Gastroesophageal sphincter (tissue), 3 donors: ENCODE results near the gene XKR7.

Experiments used
- CTCF ChIP-seq, 4 experiments: fragments of 200-600 bp in 2 of 4; fragments of 450-650 bp in 2 of 4; sonication (generic) in 1 of 4; IDR thresholded peaks; one replicate each; pipeline ENCODE4 v1.5.1; 2017 to 2019; ENCODE audit warnings: antibody characterized with exemption in 4 of 4, mild to moderate bottlenecking in 2 of 4, moderate library complexity in 2 of 4
- POLR2A ChIP-seq, 2 donors: fragments of 450-650 bp; IDR thresholded peaks; one replicate each; pipeline ENCODE4 v1.6.1; 2017; ENCODE audit warnings: antibody characterized with exemption in 2 of 2, mild to moderate bottlenecking in 2 of 2, moderate library complexity in 1 of 2
- POLR2AphosphoS5 ChIP-seq: sonication (generic); formaldehyde crosslinking; IDR thresholded peaks from one replicate; pipeline ENCODE4 v1.6.1; 2017; ENCODE audit warnings: antibody characterized with exemption

GRCh38 chr20:31927627-31928159 is 40.3 kb upstream of the XKR7 start:
- no peak for TF ChIP-seq CTCF (IDR thresholded peaks at IDR 0.05)
- TF ChIP-seq POLR2A (IDR thresholded peaks at IDR 0.05) = no peak
- TF ChIP-seq POLR2AphosphoS5 = no peak
